Right cardiac atrium (tissue), 5 donors: Measurements from ENCODE around the gene ARL13B. TPM values are rescaled to one million over a fixed set of nuclear protein-coding genes. Genes with fewer than 3 reads are reported as not detected.
A peak's percentile ranks its signal among the peaks of the same experiment; 100 is the strongest.
"Not testable (repeated sequence)": the region's sequence is repeated elsewhere in the genome, so short reads cannot be mapped to it uniquely, and the experiment has no call there.

Source experiments
- ATAC-seq, 2 donors: fragments of 200-7000 bp; cut with Tn5 transposase; one replicate each; pipeline versions ENCODE4 v1.8.0 to v1.9.1; 2020; ENCODE audit warnings: moderate library complexity in 2 of 2, mild to moderate bottlenecking in 1 of 2
- DNase-seq, 3 donors: peaks; one replicate each; pipeline ENCODE4 v3.0.0-alpha.2; 2020
- H3K27ac ChIP-seq: one replicate; pipeline ENCODE4 v1.5.1; 2013; ENCODE audit warnings: mild to moderate bottlenecking, low read length, control low read depth, moderate library complexity
- H3K27me3 ChIP-seq: one replicate; pipeline ENCODE4 v1.6.1; 2013; ENCODE audit not compliant: control insufficient read depth, insufficient read depth
- H3K4me1 ChIP-seq: one replicate; pipeline ENCODE4 v1.6.1; 2013; ENCODE audit warnings: low read length; ENCODE audit not compliant: control insufficient read depth, insufficient read depth
- H3K4me3 ChIP-seq: one replicate; pipeline ENCODE4 v1.5.1; 2013; ENCODE audit warnings: low read length, control low read depth
- H3K9me3 ChIP-seq: one replicate; pipeline ENCODE4 v1.6.1; 2013; ENCODE audit warnings: low read length; ENCODE audit not compliant: control insufficient read depth
- WGBS: extraction: QIAGEN DNeasy Blood & Tissue Kit; methylation state at CpG from one replicate; pipeline ENCODE4 v1.1.7; 2013; 5-methylcytosine and 5-hydroxymethylcytosine counted together
- intact Hi-C, 4 donors: fragments of 100-400 bp; cut with DNase I; formaldehyde crosslinking; loops; one replicate each; pipeline versions ENCODE4 v1.11.0 to v1.14.0; 2022 to 2023
- polyA plus RNA-seq: library from polyadenylated mRNA; stranded (reverse); fragments of 200-250 nt; gene quantifications from one replicate; pipeline ENCODE4 v1.2.3, GENCODE V29; 2013
- total RNA-seq, 4 donors: library from RNA; stranded (reverse); fragmentation: NEBNext Ultra II Directional; extraction: Animal tissue kit (Norgen Biotek cat#: 25700); gene quantifications; one replicate each; pipeline ENCODE4 v1.2.1, GENCODE V29; 2021
- donor health status: healthy with polysubstance abuse.
- donor health status: DM: no; HTN: yes; CAD: no.
- donor health status: DM: no; HTN: no; CAD: no.
- donor health status: DM: no; HTN: yes; CAD: no; lungs with severe emphysema.
- donor health status: DM: yes; HTN: yes; CAD: no.

Gene ARL13B
- total and polyA plus RNA-seq, 5 donors, result 3.4 to 10.1 (median 6.2) TPM

DNA sequence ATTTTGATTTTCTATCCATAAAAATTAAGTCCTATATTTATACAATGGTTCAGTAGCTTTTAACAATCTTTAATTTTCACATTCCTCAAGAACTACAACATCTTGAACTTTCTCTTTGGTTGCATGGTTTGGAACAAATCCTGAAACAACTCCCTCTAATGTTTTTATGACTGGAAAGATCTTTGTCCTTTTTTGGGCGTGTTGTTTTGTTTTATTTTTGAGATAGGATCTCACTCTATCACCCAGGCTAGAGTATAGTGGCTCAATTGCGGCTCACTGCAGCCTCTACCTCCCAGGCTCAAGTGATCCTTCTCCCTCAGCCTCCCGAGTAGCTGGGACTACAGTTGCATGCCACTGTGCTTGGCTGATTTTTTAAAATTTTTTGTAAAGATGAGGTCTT is 44.4 kb downstream of the ARL13B start:
- Histone ChIP-seq H3K4me1 (no peaks in the 10 kb centered on the region), H3K9me3 (no peaks in the 10 kb centered on the region), H3K4me3 (no peak overlapping the region), H3K27ac (no peak overlapping the region), H3K27me3 (no peaks in the 10 kb centered on the region)
- 71% methylated on average over 3 of the region's 3 CpGs for WGBS
- intact Hi-C loops, result no loop called here
- no peak for DNase-seq
- peak; percentile 31 to 54 for ATAC-seq

DNA sequence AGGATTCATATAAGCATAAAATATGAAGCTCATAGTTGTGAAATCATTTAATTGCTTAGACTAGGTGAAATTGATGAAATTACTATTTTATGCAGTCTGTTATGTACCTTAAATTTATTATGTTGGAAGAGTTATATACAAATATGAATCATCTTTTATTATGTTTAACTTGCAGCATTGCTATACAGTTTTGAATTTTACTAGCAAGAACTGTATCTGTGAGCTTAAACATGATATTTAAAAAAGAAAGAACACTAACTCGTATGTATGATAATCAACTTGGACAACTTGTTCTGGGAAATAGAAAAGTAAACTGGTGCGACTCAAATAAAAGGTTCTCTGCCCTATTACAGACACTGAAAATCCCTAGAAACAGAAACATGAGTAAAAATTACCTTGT is 46.7 kb downstream of the ARL13B start:
- no peak for ATAC-seq
- Histone ChIP-seq H3K27ac (no peak overlapping the region), H3K9me3 (no peaks in the 10 kb centered on the region), H3K4me3 (no peak overlapping the region), H3K4me1 (no peaks in the 10 kb centered on the region), H3K27me3 (no peaks in the 10 kb centered on the region)
- no peak for DNase-seq
- 78% methylated on average over 2 of the region's 2 CpGs for WGBS
- intact Hi-C loops, result no loop called here

DNA sequence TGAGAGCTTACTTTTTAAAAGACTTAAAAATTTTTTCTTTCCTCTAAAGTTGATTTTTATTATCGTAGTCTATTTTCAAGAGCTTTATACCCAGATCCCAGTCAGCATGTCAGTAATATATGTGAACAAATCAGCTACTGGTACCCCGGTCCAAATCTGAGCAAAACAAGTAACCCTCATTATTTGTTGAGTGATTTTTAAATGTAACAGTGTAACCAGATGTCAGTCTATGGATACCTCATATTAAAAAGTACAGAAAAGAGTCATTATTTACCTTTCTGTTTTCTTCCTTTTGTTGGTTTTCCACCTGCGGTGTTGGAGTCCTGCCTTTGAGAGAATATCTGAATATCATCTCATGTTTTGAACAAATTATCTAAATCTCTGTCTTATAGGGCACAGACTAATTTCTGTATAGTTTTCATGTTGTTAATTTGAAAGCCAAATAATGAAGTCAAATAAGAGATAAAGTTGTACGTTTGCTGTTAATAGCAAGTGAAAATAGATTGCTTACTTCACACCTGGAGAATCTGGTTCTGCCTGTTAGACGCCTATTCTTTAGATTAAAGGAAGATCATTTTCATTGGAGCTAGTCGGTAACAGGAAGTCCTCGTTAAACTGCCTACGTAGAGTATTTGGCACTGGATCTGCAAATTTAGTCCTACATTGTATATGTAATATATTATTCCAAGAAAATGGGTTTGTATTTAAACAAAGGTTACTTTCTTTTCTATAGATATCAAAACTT is 48.3 kb downstream of the ARL13B start, which contains the start of gene STX19:
STX19 (minus strand) TSS at position 505 of the 745 bp plus-strand sequence. CDS start 13,328 bp downstream, outside the sequence.
- Histone ChIP-seq H3K4me3 (peak within 1 kb of the TSS; percentile 29), H3K4me1 (no peaks in the 10 kb centered on the region), H3K27me3 (no peaks in the 10 kb centered on the region), H3K9me3 (no peaks in the 10 kb centered on the region), H3K27ac (no peak within 1 kb of the TSS)
- ATAC-seq (no peak), DNase-seq (no peak)
- 59% methylated on average over 8 of the region's 8 CpGs for WGBS
- intact Hi-C loops, result no loop called here

DNA sequence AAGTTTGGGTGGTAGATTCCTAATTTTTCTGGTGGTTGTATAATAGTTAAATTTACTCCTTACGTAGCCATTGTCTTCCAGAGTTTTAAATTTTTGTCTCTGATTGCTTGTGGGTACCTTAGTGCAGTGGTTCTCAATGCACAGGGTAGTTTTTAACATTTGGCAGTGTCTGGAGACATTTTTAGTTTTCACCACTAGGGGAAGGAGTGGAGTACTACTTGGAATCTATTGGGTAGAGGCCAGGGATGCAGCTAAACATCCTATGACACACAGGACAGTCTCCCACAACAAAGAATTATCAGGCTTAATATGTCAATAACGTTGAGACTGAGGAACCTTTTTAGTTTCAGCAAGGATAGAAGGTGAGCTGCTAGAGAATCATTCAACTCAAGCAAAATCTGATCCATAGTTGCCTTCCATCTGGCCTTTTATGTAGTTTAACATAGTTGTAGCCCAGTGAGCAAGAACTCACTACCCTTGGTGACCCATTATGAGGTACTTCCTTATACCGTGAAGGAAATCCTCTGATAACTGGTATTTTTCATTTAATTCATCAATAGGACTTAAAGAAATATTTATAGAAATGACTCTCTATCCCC is 57.1 kb downstream of the ARL13B start:
- Histone ChIP-seq H3K9me3 (no peaks in the 10 kb centered on the region), H3K4me1 (no peaks in the 10 kb centered on the region), H3K27me3 (no peaks in the 10 kb centered on the region), H3K4me3 (no peak overlapping the region), H3K27ac (no peak overlapping the region)
- intact Hi-C loops, result no loop called here
- WGBS, result 76% methylated on average over 3 of the region's 3 CpGs
- ATAC-seq, result peak in 1 of 2 donors; percentile 35
- DNase-seq, result no peak

DNA sequence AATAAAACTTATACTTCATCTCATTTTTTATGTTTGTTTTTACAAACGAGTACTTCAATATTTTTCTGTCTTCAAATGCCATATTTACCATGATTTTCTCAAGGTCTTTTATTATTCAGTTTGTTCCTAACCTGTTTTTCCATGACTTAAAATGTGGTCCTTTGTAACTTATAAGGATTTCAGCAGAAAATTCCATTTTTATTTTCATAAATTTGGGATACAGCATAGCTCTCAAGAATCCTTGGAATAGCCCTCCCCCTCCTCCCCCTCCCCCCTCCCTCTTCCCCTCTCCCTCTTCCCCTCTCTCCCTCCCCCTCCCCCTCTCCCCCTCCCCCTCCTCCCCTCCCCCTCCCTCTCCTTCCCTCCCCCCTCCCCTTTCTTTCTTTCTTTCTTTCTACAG is 63.3 kb downstream of the ARL13B start:
- no peak for ATAC-seq
- WGBS, result 95% methylated on average over 1 of the region's 1 CpG
- no peaks in the 10 kb centered on the region for H3K27me3 ChIP-seq
- no peak for DNase-seq
- intact Hi-C loops, result no loop called here
- no peak overlapping the region for H3K27ac ChIP-seq
- no peaks in the 10 kb centered on the region for H3K9me3 ChIP-seq
- H3K4me3 ChIP-seq, result no peak overlapping the region
- no peaks in the 10 kb centered on the region for H3K4me1 ChIP-seq

DNA sequence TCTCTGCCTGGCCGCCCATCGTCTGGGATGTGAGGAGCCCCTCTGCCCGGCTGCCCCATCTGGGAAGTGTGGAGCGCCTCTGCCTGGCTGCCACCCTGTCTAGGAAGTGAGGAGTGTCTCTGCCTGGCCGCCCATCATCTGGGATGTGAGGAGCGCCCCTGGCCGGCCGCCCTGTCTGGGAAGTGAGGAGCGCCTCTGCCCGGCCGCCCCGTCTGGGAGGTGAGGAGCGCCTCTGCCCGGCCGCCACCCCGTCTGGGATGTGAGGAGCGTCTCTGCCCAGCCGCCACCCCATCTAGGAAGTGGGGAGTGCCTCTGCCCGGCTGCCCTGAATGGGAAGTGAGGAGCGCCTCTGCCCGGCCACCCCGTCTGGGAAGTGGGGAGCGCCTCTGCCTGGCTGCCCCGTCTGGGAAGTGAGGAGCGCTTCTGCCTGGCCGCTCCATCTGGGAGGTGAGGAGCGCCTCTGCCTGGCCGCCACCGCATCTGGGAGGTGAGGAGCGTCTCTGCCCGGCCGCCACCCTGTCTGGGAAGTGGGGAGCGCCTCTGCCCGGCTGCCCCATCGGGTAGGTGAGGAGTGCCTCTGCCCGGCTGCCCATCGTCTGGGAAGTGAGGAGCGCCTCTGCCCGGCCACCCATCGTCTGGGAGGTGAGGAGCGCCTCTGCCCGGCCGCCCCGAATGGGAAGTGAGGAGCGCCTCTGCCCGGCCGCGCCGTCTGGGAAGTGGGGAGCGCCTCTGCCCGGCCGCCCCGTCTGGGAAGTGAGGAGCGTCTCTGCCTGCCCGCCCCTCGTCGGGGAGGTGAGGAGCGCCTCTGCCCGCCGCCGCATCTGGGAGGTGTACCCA is 64.4 kb downstream of the ARL13B start:
- ATAC-seq, H3K4me3 ChIP-seq, H3K4me1 ChIP-seq, H3K27me3 ChIP-seq, H3K9me3 ChIP-seq, intact Hi-C loops, H3K27ac ChIP-seq: not testable (repeated sequence)
- 98% methylated on average over 61 of the region's 61 CpGs for WGBS
- peak in 2 of 3 donors; percentile 37 to 50 for DNase-seq

DNA sequence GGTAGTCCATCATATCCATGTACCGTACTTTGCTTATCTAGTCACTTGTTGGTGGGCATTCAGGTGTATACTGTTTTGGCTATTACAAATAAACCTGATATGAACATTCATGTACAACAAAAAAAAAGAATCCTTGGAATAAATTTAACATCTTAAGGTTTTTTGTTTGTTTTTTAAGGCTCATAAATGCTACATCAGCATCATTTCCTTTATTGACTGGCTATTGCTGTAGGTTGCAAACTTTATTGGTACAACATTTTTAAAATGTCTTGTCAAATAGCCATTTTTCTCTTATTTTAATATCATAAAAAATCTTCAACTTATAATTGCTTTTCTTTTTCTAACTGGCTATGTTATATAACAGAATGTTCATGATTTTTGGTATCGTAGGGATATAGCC is 66.6 kb downstream of the ARL13B start:
- no peak overlapping the region for H3K4me3 ChIP-seq
- H3K9me3 ChIP-seq, result no peaks in the 10 kb centered on the region
- no peaks in the 10 kb centered on the region for H3K27me3 ChIP-seq
- H3K27ac ChIP-seq, result no peak overlapping the region
- intact Hi-C loops, result no loop called here
- no peak for ATAC-seq
- no peaks in the 10 kb centered on the region for H3K4me1 ChIP-seq
- 97% methylated on average over 2 of the region's 2 CpGs for WGBS
- DNase-seq, result no peak

DNA sequence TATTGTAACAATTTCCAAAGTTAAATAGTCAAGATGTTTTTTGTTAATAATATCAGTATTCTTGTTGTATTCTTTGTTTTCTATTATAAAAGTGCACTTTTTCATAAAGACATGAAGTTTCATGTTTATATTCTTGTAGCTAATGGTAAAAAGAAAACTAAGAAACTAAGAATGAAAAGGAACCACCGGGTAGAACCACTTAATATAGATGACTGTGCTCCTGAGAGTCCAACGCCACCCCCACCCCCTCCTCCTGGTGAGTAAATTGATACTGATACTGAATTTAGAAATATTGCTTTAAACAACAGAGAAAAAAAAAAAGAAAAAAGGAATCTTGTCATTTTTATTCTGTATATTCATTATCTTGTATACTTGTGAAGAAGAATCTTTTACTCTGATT is 69.3 kb downstream of the ARL13B start:
- no peak overlapping the region for H3K27ac ChIP-seq
- H3K4me1 ChIP-seq, result no peaks in the 10 kb centered on the region
- no peaks in the 10 kb centered on the region for H3K9me3 ChIP-seq
- 91% methylated on average over 2 of the region's 2 CpGs for WGBS
- no peaks in the 10 kb centered on the region for H3K27me3 ChIP-seq
- no peak overlapping the region for H3K4me3 ChIP-seq
- ATAC-seq (no peak), DNase-seq (no peak)
- intact Hi-C loops, result no loop called here

DNA sequence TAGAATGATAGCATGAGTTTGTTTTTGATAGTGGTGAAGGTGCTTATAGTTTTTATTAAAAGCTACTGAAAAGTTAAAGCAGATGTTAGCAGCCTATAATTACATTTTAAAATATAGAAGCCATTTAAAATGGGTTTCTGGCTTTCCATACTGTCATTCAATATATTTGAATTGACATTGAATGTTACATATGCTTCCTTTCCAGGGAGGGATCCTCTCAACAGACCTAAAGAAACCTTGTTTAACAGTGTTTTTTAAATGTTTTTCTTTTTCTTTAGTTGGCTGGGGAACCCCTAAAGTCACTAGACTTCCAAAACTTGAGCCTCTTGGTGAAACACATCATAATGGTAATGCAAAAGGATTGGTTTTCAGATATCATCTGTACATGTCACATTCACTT is 70.6 kb downstream of the ARL13B start:
- intact Hi-C loops, result no loop called here
- Histone ChIP-seq H3K4me3 (no peak overlapping the region), H3K4me1 (no peaks in the 10 kb centered on the region), H3K27me3 (no peaks in the 10 kb centered on the region), H3K9me3 (no peaks in the 10 kb centered on the region), H3K27ac (no peak overlapping the region)
- ATAC-seq (no peak), DNase-seq (no peak)

DNA sequence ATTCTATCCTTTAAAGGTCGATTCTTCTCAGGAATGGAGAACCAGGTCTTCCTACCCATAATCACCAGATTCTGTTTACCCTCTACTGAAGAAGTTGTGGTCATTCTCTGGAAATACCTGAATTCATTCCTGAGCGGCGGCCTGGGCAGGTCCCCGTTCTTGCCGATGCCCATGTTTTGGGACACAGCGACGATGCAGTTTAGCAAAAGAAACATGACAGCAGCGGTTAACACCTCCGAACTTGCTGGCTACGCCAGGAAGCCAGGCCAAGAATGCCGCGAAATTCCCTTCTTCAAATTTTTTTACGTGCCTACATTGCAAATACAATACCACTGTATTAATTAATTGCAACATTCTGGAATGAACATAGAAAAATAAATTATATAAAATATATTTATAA is 81.3 kb downstream of the ARL13B start:
- 97% methylated on average over 13 of the region's 13 CpGs for WGBS
- Histone ChIP-seq H3K4me1 (no peaks in the 10 kb centered on the region), H3K9me3 (no peaks in the 10 kb centered on the region), H3K27ac (no peak overlapping the region), H3K27me3 (no peaks in the 10 kb centered on the region), H3K4me3 (no peak overlapping the region)
- ATAC-seq, result no peak
- no peak for DNase-seq
- intact Hi-C loops, result loop anchor here in 3 of 4 donors (10.0 kb wide), 2 partner anchors 56 to 156 kb away; no protein-coding TSS in a partner anchor
